Endothelial cell of umbilical vein (primary cell): ENCODE results near the gene SLC9A9.
"Not testable (repeated sequence)": the region's sequence is repeated elsewhere in the genome, so short reads cannot be mapped to it uniquely, and the experiment has no call there.

Experiments
- EZH2 ChIP-seq: IDR thresholded peaks from 2 replicates; pipeline ENCODE4 v1.6.1; 2012; ENCODE audit warnings: borderline replicate concordance, low read depth, mild to moderate bottlenecking, moderate library complexity, low read length, inconsistent platforms; ENCODE audit not compliant: severe bottlenecking
- FOS ChIP-seq: IDR thresholded peaks from 2 replicates; pipeline ENCODE4 v1.6.1; 2011; ENCODE audit warnings: mild to moderate bottlenecking, low read length, moderate library complexity, borderline replicate concordance; ENCODE audit not compliant: insufficient read depth
- MYC ChIP-seq: IDR thresholded peaks from one replicate; pipeline ENCODE4 v1.6.1; 2011; ENCODE audit warnings: mild to moderate bottlenecking, low read depth, low read length
- POLR2A ChIP-seq: IDR thresholded peaks from 2 replicates; pipeline ENCODE4 v1.6.1; 2012; ENCODE audit warnings: low read depth, mild to moderate bottlenecking, control low read depth, low read length
- POLR2AphosphoS5 ChIP-seq: IDR thresholded peaks from 2 replicates; pipeline ENCODE4 v1.6.1; 2012; ENCODE audit warnings: low read depth, mild to moderate bottlenecking, control low read depth, low read length, moderate library complexity; ENCODE audit not compliant: insufficient read depth
- TF ChIP-seq, protein P1 (sequence below), 2 donors: IDR thresholded peaks; 1 replicate in 1 of 2; 2 replicates in 1 of 2; pipeline ENCODE4 v1.5.1; 2011; ENCODE audit warnings: low read length in 2 of 2, mild to moderate bottlenecking in 2 of 2, moderate library complexity in 2 of 2, control low read depth in 1 of 2, inconsistent platforms in 1 of 2, low read depth in 1 of 2; ENCODE audit not compliant: insufficient read depth in 1 of 2; ENCODE audit errors: extremely low read depth in 1 of 2
- TF ChIP-seq, protein P2 (sequence below): IDR thresholded peaks from 2 replicates; pipeline ENCODE4 v1.6.1; 2011; ENCODE audit not compliant: insufficient read depth, insufficient read length

DNA sequence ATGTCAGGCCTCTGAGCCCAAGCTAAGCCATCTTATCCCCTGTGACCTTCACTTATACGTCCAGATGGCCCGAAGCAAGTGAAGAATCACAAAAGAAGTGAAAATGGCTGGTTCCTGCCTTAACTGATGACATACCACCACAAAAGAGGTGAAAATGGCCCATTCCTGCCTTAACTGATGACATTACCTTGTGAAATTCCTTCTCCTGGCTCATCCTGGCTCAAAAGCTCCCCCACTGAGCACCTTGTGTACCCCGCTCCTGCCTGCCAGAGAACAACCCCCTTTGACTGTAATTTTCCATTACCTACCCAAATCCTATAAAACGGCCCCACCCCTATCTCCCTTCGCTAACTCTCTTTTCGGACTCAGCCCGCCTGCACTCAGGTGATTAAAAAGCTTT lies 42.8 kb downstream of the SLC9A9 start:
- TF ChIP-seq, protein P1, sequence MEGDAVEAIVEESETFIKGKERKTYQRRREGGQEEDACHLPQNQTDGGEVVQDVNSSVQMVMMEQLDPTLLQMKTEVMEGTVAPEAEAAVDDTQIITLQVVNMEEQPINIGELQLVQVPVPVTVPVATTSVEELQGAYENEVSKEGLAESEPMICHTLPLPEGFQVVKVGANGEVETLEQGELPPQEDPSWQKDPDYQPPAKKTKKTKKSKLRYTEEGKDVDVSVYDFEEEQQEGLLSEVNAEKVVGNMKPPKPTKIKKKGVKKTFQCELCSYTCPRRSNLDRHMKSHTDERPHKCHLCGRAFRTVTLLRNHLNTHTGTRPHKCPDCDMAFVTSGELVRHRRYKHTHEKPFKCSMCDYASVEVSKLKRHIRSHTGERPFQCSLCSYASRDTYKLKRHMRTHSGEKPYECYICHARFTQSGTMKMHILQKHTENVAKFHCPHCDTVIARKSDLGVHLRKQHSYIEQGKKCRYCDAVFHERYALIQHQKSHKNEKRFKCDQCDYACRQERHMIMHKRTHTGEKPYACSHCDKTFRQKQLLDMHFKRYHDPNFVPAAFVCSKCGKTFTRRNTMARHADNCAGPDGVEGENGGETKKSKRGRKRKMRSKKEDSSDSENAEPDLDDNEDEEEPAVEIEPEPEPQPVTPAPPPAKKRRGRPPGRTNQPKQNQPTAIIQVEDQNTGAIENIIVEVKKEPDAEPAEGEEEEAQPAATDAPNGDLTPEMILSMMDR (IDR thresholded peaks at IDR 0.05; ENCODE audit: extremely low read depth in 1 of 2, insufficient read depth in 1 of 2, low read depth in 1 of 2, low read length in 2 of 2), result not testable (repeated sequence)
- not testable (repeated sequence) for TF ChIP-seq POLR2AphosphoS5, FOS, POLR2A, EZH2, MYC
- TF ChIP-seq, protein P2, sequence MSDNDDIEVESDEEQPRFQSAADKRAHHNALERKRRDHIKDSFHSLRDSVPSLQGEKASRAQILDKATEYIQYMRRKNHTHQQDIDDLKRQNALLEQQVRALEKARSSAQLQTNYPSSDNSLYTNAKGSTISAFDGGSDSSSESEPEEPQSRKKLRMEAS, result not testable (repeated sequence)
